HEK293T (cell line): ENCODE data around the gene SFTPA1.
"Not testable (repeated sequence)": the region's sequence is repeated elsewhere in the genome, so short reads cannot be mapped to it uniquely, and the experiment has no call there.

Experiments used
- CTBP1 ChIP-seq: fragments of 450-650 bp; IDR thresholded peaks from 2 replicates; pipeline ENCODE4 v1.6.1; 2016; ENCODE audit warnings: borderline replicate concordance
- ELF4 ChIP-seq: fragments of 450-650 bp; IDR thresholded peaks from 2 replicates; pipeline ENCODE4 v1.6.1; 2017; ENCODE audit warnings: antibody characterized with exemption
- HDGF ChIP-seq: fragments of 450-650 bp; IDR thresholded peaks from 2 replicates; pipeline ENCODE4 v1.6.1; 2017; ENCODE audit warnings: antibody characterized with exemption, borderline replicate concordance
- SP1 ChIP-seq: fragments of 450-650 bp; IDR thresholded peaks from 2 replicates; pipeline ENCODE4 v1.6.1; 2017
- SUZ12 ChIP-seq: fragments of 450-650 bp; IDR thresholded peaks from 2 replicates; pipeline ENCODE4 v1.6.1; 2016; ENCODE audit warnings: mild to moderate bottlenecking

- TF ChIP-seq HDGF, SUZ12, ELF4, SP1, CTBP1: not testable (repeated sequence)
These were observed 16.2 kb upstream of the SFTPA1 start for GRCh38 chr10:79594565-79594964.
